Neural cell (in vitro differentiated cells): Measurements from ENCODE around the gene AK5. TPM values are rescaled to one million over a fixed set of nuclear protein-coding genes. Genes with fewer than 3 reads are reported as not detected.

Experiments used
- H2AFZ ChIP-seq: fragments of 200-600, 300-800 bp; sonication (generic), shearing (Covaris generic); 2 replicates; pipeline ENCODE4 v1.6.0; 2014; ENCODE audit warnings: low read depth, mild to moderate bottlenecking, antibody characterized with exemption, low read length, moderate library complexity
- H3F3A ChIP-seq: fragments of 200-600 bp; shearing (Covaris generic); 2 replicates; pipeline ENCODE4 v1.6.1; 2016; ENCODE audit warnings: mild to moderate bottlenecking, moderate library complexity, mixed read lengths, antibody characterized with exemption, low read length; ENCODE audit not compliant: insufficient read depth, poor library complexity, severe bottlenecking
- H3K27ac ChIP-seq: fragments of 200-600, 300-800 bp; sonication (generic), shearing (Covaris generic); 2 replicates; pipeline ENCODE4 v1.5.1; 2014; ENCODE audit warnings: mild to moderate bottlenecking, low read length, moderate library complexity
- H3K27me3 ChIP-seq: fragments of 300-800, 200-600 bp; sonication (generic), shearing (Covaris generic); 2 replicates; pipeline ENCODE4 v1.6.0; 2014; ENCODE audit warnings: mild to moderate bottlenecking, low read depth, low read length, moderate library complexity; ENCODE audit not compliant: insufficient read depth
- H3K36me3 ChIP-seq: fragments of 300-800, 200-600 bp; sonication (generic), shearing (Covaris generic); 2 replicates; pipeline ENCODE4 v1.5.1; 2014; ENCODE audit warnings: mild to moderate bottlenecking, antibody characterized with exemption, low read length, moderate library complexity; ENCODE audit not compliant: insufficient read depth
- H3K4me2 ChIP-seq: fragments of 300-800, 200-600 bp; sonication (generic), shearing (Covaris generic); 2 replicates; pipeline ENCODE4 v1.6.0; 2014; ENCODE audit warnings: mild to moderate bottlenecking, low read length
- H3K4me3 ChIP-seq: fragments of 300-800, 200-600 bp; sonication (generic), shearing (Covaris generic); 2 replicates; pipeline ENCODE4 v1.5.1; 2014; ENCODE audit warnings: mild to moderate bottlenecking, low read length, moderate library complexity
- H3K79me2 ChIP-seq: fragments of 200-600 bp; shearing (Covaris generic); replicated peaks from 2 replicates; pipeline ENCODE4 v1.6.0; 2014; ENCODE audit warnings: mild to moderate bottlenecking, low read length, moderate library complexity; ENCODE audit not compliant: insufficient read depth
- H3K9ac ChIP-seq: fragments of 300-800, 200-600 bp; sonication (generic), shearing (Covaris generic); 2 replicates; pipeline ENCODE4 v1.6.1; 2016; ENCODE audit warnings: mild to moderate bottlenecking, low read length, mixed read lengths
- H3K9me2 ChIP-seq: fragments of 200-600 bp; shearing (Covaris generic); 2 replicates; pipeline ENCODE4 v1.6.1; 2016; ENCODE audit warnings: mild to moderate bottlenecking, low read length, mixed read lengths; ENCODE audit not compliant: insufficient read depth
- H3K9me3 ChIP-seq: fragments of 200-600, 300-800 bp; sonication (generic), shearing (Covaris generic); 2 replicates; pipeline ENCODE4 v1.6.1; 2016; ENCODE audit warnings: mild to moderate bottlenecking, mixed run types, low read length, moderate library complexity, mixed read lengths
- H4K20me1 ChIP-seq: fragments of 200-600 bp; shearing (Covaris generic); 2 replicates; pipeline ENCODE4 v1.6.1; 2016; ENCODE audit warnings: mild to moderate bottlenecking, mixed run types; ENCODE audit not compliant: insufficient read depth
- EP300 ChIP-seq: fragments of 450-650 bp; conservative IDR thresholded peaks from 2 replicates; pipeline ENCODE4 v1.6.1; 2014; ENCODE audit warnings: antibody characterized with exemption, mild to moderate bottlenecking, moderate library complexity; ENCODE audit not compliant: poor library complexity, severe bottlenecking
- EZH2 ChIP-seq: fragments of 200-600, 300-800 bp; shearing (Covaris generic), sonication (generic); IDR thresholded peaks from 2 replicates; pipeline ENCODE4 v1.6.1; 2014; ENCODE audit warnings: antibody characterized with exemption, low read length, borderline replicate concordance, mild to moderate bottlenecking; ENCODE audit not compliant: insufficient read depth, poor library complexity, severe bottlenecking
- MXI1 ChIP-seq: fragments of 450-650 bp; conservative IDR thresholded peaks from 2 replicates; pipeline ENCODE4 v1.6.1; 2014; ENCODE audit warnings: antibody characterized with exemption, mild to moderate bottlenecking; ENCODE audit not compliant: poor library complexity, severe bottlenecking
- POLR2AphosphoS5 ChIP-seq: IDR thresholded peaks from 2 replicates; pipeline ENCODE4 v1.6.1; 2012
- RAD21 ChIP-seq: fragments of 450-650 bp; conservative IDR thresholded peaks from 2 replicates; pipeline ENCODE4 v1.6.1; 2014; ENCODE audit warnings: antibody characterized with exemption, mild to moderate bottlenecking, moderate library complexity
- SMC3 ChIP-seq: fragments of 450-650 bp; conservative IDR thresholded peaks from 2 replicates; pipeline ENCODE4 v1.6.1; 2014; ENCODE audit warnings: antibody characterized with exemption, mild to moderate bottlenecking, moderate library complexity; ENCODE audit not compliant: poor library complexity
- TAF1 ChIP-seq: IDR thresholded peaks from 2 replicates; pipeline ENCODE4 v1.6.1; 2012; ENCODE audit warnings: low read depth
- polyA plus RNA-seq: library from polyadenylated mRNA; depleted of rRNA; stranded (reverse); fragments of >200 nt; gene quantifications from 2 replicates; pipeline ENCODE4 v1.2.3, GENCODE V29; 2014
- TF ChIP-seq, protein P1 (sequence below): IDR thresholded peaks from 2 replicates; pipeline ENCODE4 v1.6.1; 2012; ENCODE audit warnings: borderline replicate concordance
- TF ChIP-seq, protein P2 (sequence below): fragments of 450-650 bp; IDR thresholded peaks from 2 replicates; pipeline ENCODE4 v1.5.1; 2014; ENCODE audit warnings: antibody characterized with exemption, mild to moderate bottlenecking, moderate library complexity; ENCODE audit not compliant: poor library complexity, severe bottlenecking

The AK5 gene
- polyA plus RNA-seq, 1 donor from 2014 or later, result 7.1 TPM

DNA sequence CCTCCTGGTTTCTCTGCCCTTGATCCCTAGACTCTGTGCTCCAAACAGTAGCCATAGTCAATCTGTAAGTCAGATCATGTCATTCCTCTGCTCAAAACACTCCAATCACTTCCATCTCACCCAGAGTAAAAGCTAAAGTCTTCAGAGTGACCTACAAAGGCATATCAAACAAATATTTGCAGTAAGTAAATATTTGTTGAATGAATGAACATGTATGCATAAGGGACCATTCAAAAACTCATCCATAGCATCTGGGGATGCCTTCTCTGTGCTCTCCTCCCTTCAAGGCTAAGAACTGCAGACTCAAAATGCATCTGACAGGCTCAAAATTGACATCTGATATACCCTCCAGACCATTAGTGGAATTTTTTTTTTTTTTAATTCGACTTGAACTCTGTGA lies 18.1 kb upstream of the AK5 start:
- Histone ChIP-seq H3F3A (no peaks in the 10 kb centered on the region), H3K9me2 (no peaks in the 10 kb centered on the region), H3K36me3 (no peaks in the 10 kb centered on the region), H3K27me3 (no peaks in the 10 kb centered on the region), H3K79me2 (no peaks in the 10 kb centered on the region), H3K9ac (no peak overlapping the region), H3K9me3 (no peaks in the 10 kb centered on the region), H3K4me3 (no peak overlapping the region), H2AFZ (no peak overlapping the region), H3K27ac (no peak overlapping the region), H3K4me2 (no peak overlapping the region), H4K20me1 (no peaks in the 10 kb centered on the region)
- no peak for TF ChIP-seq RAD21
- TF ChIP-seq, protein P1, sequence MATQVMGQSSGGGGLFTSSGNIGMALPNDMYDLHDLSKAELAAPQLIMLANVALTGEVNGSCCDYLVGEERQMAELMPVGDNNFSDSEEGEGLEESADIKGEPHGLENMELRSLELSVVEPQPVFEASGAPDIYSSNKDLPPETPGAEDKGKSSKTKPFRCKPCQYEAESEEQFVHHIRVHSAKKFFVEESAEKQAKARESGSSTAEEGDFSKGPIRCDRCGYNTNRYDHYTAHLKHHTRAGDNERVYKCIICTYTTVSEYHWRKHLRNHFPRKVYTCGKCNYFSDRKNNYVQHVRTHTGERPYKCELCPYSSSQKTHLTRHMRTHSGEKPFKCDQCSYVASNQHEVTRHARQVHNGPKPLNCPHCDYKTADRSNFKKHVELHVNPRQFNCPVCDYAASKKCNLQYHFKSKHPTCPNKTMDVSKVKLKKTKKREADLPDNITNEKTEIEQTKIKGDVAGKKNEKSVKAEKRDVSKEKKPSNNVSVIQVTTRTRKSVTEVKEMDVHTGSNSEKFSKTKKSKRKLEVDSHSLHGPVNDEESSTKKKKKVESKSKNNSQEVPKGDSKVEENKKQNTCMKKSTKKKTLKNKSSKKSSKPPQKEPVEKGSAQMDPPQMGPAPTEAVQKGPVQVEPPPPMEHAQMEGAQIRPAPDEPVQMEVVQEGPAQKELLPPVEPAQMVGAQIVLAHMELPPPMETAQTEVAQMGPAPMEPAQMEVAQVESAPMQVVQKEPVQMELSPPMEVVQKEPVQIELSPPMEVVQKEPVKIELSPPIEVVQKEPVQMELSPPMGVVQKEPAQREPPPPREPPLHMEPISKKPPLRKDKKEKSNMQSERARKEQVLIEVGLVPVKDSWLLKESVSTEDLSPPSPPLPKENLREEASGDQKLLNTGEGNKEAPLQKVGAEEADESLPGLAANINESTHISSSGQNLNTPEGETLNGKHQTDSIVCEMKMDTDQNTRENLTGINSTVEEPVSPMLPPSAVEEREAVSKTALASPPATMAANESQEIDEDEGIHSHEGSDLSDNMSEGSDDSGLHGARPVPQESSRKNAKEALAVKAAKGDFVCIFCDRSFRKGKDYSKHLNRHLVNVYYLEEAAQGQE, result no peak
- TF ChIP-seq EP300, result no peak
- no peak for TF ChIP-seq SMC3
- no peak for TF ChIP-seq TAF1
- TF ChIP-seq POLR2AphosphoS5, result no peak
- no peak for TF ChIP-seq EZH2
- no peak for TF ChIP-seq MXI1
- TF ChIP-seq, protein P2, sequence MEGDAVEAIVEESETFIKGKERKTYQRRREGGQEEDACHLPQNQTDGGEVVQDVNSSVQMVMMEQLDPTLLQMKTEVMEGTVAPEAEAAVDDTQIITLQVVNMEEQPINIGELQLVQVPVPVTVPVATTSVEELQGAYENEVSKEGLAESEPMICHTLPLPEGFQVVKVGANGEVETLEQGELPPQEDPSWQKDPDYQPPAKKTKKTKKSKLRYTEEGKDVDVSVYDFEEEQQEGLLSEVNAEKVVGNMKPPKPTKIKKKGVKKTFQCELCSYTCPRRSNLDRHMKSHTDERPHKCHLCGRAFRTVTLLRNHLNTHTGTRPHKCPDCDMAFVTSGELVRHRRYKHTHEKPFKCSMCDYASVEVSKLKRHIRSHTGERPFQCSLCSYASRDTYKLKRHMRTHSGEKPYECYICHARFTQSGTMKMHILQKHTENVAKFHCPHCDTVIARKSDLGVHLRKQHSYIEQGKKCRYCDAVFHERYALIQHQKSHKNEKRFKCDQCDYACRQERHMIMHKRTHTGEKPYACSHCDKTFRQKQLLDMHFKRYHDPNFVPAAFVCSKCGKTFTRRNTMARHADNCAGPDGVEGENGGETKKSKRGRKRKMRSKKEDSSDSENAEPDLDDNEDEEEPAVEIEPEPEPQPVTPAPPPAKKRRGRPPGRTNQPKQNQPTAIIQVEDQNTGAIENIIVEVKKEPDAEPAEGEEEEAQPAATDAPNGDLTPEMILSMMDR, result no peak

DNA sequence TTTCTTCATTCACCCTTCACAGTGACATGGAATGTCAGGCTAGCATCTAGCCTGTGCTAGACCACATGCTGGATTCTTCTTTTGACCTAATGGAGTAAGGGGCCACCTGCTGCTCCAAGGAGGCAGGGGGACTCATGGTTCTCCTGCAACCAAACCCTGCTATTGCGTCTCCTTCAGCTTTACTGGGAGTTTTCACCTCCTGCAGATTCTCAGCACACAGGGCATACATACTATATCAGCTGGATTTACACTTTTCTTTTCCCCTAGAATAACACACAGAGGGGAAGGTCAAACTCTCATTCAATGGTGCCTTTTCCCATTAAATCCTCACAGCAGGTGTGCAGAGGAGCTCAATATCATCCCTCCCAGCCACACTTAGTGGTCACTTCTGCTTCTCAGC lies 16.6 kb upstream of the AK5 start:
- TF ChIP-seq RAD21, result no peak
- TF ChIP-seq SMC3, result no peak
- TF ChIP-seq, protein P2, result no peak
- TF ChIP-seq EZH2, result no peak
- TF ChIP-seq, protein P1, result no peak
- no peak for TF ChIP-seq TAF1
- no peak for TF ChIP-seq MXI1
- TF ChIP-seq EP300, result no peak
- TF ChIP-seq POLR2AphosphoS5, result no peak
- H3F3A ChIP-seq, result no peaks in the 10 kb centered on the region

More for the DNA sequence above, 16.6 kb upstream of the AK5 start:
- H3K9me2 ChIP-seq, result no peaks in the 10 kb centered on the region
- no peaks in the 10 kb centered on the region for H4K20me1 ChIP-seq
- H3K36me3 ChIP-seq, result no peaks in the 10 kb centered on the region
- H3K79me2 ChIP-seq, result no peaks in the 10 kb centered on the region
- no peak overlapping the region for H3K9ac ChIP-seq
- no peak overlapping the region for H3K27ac ChIP-seq
- H2AFZ ChIP-seq, result no peak overlapping the region
- H3K4me2 ChIP-seq, result no peak overlapping the region
- no peaks in the 10 kb centered on the region for H3K27me3 ChIP-seq
- H3K9me3 ChIP-seq, result no peaks in the 10 kb centered on the region
- H3K4me3 ChIP-seq, result no peak overlapping the region
